Trophoblast cell (in vitro differentiated cells and primary cell): ENCODE data around the gene GON4L.

Source experiments
- DNase-seq, 2 donors: peaks; one replicate each; pipeline ENCODE4 v3.0.0-alpha.2; 2016
- H2AFZ ChIP-seq: 2 replicates; pipeline ENCODE4 v1.6.1; 2013; ENCODE audit warnings: low read length, moderate library complexity, mild to moderate bottlenecking; ENCODE audit not compliant: insufficient read depth, poor library complexity
- H2AK5ac ChIP-seq: 2 replicates; pipeline ENCODE4 v1.6.1; 2013; ENCODE audit warnings: mild to moderate bottlenecking, low read length
- H2BK120ac ChIP-seq: 2 replicates; pipeline ENCODE4 v1.6.1; 2013; ENCODE audit warnings: low read length, mild to moderate bottlenecking, moderate library complexity; ENCODE audit not compliant: insufficient read depth, poor library complexity
- H2BK12ac ChIP-seq: 2 replicates; pipeline ENCODE4 v1.6.1; 2013; ENCODE audit warnings: mild to moderate bottlenecking, low read length, moderate library complexity
- H2BK5ac ChIP-seq: 2 replicates; pipeline ENCODE4 v1.6.1; 2013; ENCODE audit warnings: low read length, low read depth, moderate library complexity, mild to moderate bottlenecking; ENCODE audit not compliant: poor library complexity
- H3K14ac ChIP-seq: 2 replicates; pipeline ENCODE4 v1.6.1; 2013; ENCODE audit warnings: mild to moderate bottlenecking, low read length
- H3K18ac ChIP-seq: 2 replicates; pipeline ENCODE4 v1.6.1; 2013; ENCODE audit warnings: mild to moderate bottlenecking, low read length
- H3K23ac ChIP-seq: 2 replicates; pipeline ENCODE4 v1.6.1; 2013; ENCODE audit warnings: low read length
- H3K27ac ChIP-seq: 2 replicates; pipeline ENCODE4 v1.5.1; 2013; ENCODE audit warnings: low read depth, mild to moderate bottlenecking, inconsistent platforms, low read length, moderate library complexity
- H3K27me3 ChIP-seq: 2 replicates; pipeline ENCODE4 v1.6.1; 2013; ENCODE audit warnings: inconsistent platforms, mild to moderate bottlenecking, low read length, moderate library complexity; ENCODE audit not compliant: insufficient read depth
- H3K36me3 ChIP-seq, 2 experiments: 1 replicate in 1 of 2; 2 replicates in 1 of 2; pipeline ENCODE4 v1.6.1; 2013; ENCODE audit warnings: low read length in 2 of 2, mild to moderate bottlenecking in 2 of 2, moderate library complexity in 1 of 2; ENCODE audit not compliant: insufficient read depth in 2 of 2, control insufficient read depth in 1 of 2
- H3K4ac ChIP-seq: 2 replicates; pipeline ENCODE4 v1.6.1; 2013; ENCODE audit warnings: low read depth, mild to moderate bottlenecking, low read length, moderate library complexity
- H3K4me1 ChIP-seq, 2 experiments: 1 replicate in 1 of 2; 2 replicates in 1 of 2; pipeline ENCODE4 v1.6.1; 2013; ENCODE audit warnings: low read length in 2 of 2, mild to moderate bottlenecking in 2 of 2, moderate library complexity in 1 of 2; ENCODE audit not compliant: insufficient read depth in 2 of 2, control insufficient read depth in 1 of 2
- H3K4me2 ChIP-seq: 2 replicates; pipeline ENCODE4 v1.6.1; 2013; ENCODE audit warnings: inconsistent platforms, mild to moderate bottlenecking, low read length, moderate library complexity
- H3K4me3 ChIP-seq: 2 replicates; pipeline ENCODE4 v1.5.1; 2013; ENCODE audit warnings: mild to moderate bottlenecking, low read depth, low read length, inconsistent platforms
- H3K79me1 ChIP-seq: one replicate; pipeline ENCODE4 v1.6.1; 2013; ENCODE audit warnings: low read length
- H3K79me2 ChIP-seq: 2 replicates; pipeline ENCODE4 v1.6.1; 2013; ENCODE audit warnings: low read length, mild to moderate bottlenecking; ENCODE audit not compliant: control insufficient read depth, insufficient read depth, poor library complexity
- H3K9ac ChIP-seq: 2 replicates; pipeline ENCODE4 v1.6.1; 2013; ENCODE audit warnings: mild to moderate bottlenecking, low read length
- H3K9me3 ChIP-seq: 2 replicates; pipeline ENCODE4 v1.6.1; 2013; ENCODE audit warnings: low read depth, mild to moderate bottlenecking, control low read depth, inconsistent platforms, low read length; ENCODE audit not compliant: insufficient read depth
- H4K12ac ChIP-seq: 2 replicates; pipeline ENCODE4 v1.6.1; 2013; ENCODE audit warnings: low read depth, mild to moderate bottlenecking, low read length, moderate library complexity
- H4K8ac ChIP-seq: 2 replicates; pipeline ENCODE4 v1.6.1; 2013; ENCODE audit warnings: low read depth, mild to moderate bottlenecking, low read length, moderate library complexity
- H4K91ac ChIP-seq: one replicate; pipeline ENCODE4 v1.6.1; 2013; ENCODE audit warnings: low read depth, mild to moderate bottlenecking, low read length, moderate library complexity
- WGBS: extraction: QIAGEN DNeasy Blood & Tissue Kit; methylation state at CpG from one replicate; pipeline ENCODE4 v1.1.7; 2013; ENCODE audit warnings: missing lambda C conversion rate; ENCODE audit not compliant: insufficient read length, insufficient coverage; ENCODE audit errors: extremely low coverage; 5-methylcytosine and 5-hydroxymethylcytosine counted together

The GON4L gene

DNA sequence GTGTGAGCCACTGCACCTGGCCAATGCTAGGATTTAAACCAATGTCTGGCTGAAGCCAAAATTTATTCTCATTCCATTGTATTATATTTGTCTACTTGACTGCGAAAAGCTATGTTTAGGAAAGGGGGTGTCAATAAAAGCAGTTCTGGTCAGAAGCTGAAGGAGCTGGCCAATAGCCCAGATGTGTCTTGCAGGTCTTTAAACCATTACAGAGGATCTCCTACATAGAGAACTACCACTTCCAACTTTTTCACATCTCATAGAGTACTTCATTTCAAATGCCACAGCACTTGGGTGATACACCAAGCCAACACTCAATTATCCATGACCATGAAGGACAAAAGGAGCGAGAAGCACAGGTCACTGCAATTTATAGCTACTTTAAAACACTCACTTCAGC, 4.9 kb upstream of the GON4L start:
- DNase-seq, result no peak
- Histone ChIP-seq H3K36me3 (no peaks in the 10 kb centered on the region), H3K79me2 (peaks cover under 1% of the 10 kb centered on the region), H4K91ac (no peak overlapping the region), H3K4me2 (no peak overlapping the region), H2BK12ac (no peak overlapping the region), H2AK5ac (no peak overlapping the region), H3K4me3 (no peak overlapping the region), H2BK5ac (no peak overlapping the region), H3K27me3 (no peaks in the 10 kb centered on the region), H3K9me3 (no peaks in the 10 kb centered on the region), H3K4ac (no peak overlapping the region), H4K8ac (no peak overlapping the region), H3K14ac (no peak overlapping the region), H2AFZ (no peak overlapping the region), H3K9ac (no peak overlapping the region), H4K12ac (no peak overlapping the region), H3K23ac (no peak overlapping the region), H3K18ac (no peak overlapping the region), H3K27ac (no peak overlapping the region), H3K79me1 (peaks cover under 1% of the 10 kb centered on the region), H2BK120ac (no peak overlapping the region), H3K4me1 (no peaks in the 10 kb centered on the region)
- no CpG with 5 or more reads among the region's 2 CpGs for WGBS

- Histone ChIP-seq H2BK12ac (no peak overlapping the region), H4K8ac (no peak overlapping the region), H2AK5ac (no peak overlapping the region), H3K4ac (no peak overlapping the region), H3K18ac (no peak overlapping the region), H3K9me3 (no peaks in the 10 kb centered on the region), H3K14ac (no peak overlapping the region), H3K79me2 (peaks cover 5% of the 10 kb centered on the region), H3K4me2 (no peak overlapping the region), H2AFZ (no peak overlapping the region), H3K23ac (no peak overlapping the region), H4K91ac (no peak overlapping the region), H2BK5ac (no peak overlapping the region), H2BK120ac (no peak overlapping the region), H3K27ac (no peak overlapping the region), H3K9ac (no peak overlapping the region), H3K27me3 (no peaks in the 10 kb centered on the region), H4K12ac (no peak overlapping the region), H3K4me3 (no peak overlapping the region), H3K4me1 (peaks cover 0 to 3% of the 10 kb centered on the region in 2 experiments), H3K36me3 (no peaks in the 10 kb centered on the region), H3K79me1 (peaks cover 4% of the 10 kb centered on the region)
- DNase-seq, result no peak
- WGBS, result no CpG with 5 or more reads among the region's 2 CpGs
These were observed 4.0 kb upstream of the GON4L start for GRCh38 chr1:155860970-155861510.

GRCh38 chr1:155859881-155860871, 3.2 kb upstream of the GON4L start:
- peak overlapping the region; percentile 2 for H4K12ac ChIP-seq

DNA sequence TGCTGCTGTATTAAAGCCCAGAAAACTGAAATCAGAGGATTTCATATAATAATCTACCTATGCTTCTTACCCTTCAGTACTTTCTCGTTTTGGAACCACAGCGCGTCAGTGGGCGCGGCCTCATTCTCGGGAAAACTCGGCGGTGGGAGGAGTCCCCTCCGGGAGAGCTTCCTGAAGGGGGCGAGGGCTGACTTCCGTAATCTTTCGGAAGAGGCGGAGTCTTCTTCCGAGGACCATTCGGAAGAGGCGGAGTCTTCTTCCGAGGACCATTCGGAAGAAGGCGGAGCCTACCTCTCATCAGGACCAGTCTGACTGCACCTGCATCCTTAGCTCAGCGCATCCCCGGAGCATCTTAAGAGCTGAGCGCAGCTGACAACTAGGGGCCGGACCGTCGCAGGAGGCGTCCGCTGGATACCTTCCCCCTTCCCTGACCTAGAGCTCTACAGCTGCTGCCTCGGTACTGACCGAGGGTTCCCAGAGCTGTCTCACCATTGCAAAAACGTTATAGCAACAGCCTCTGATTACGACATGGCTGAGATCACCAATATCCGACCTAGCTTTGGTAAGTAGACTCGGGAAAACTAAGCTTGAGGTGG, 2.3 kb upstream of the GON4L start, which contains the start of gene SYT11:
Gene SYT11 (plus strand): TSS at position 334 of the 596 bp plus-strand sequence. CDS start 195 bp downstream, at position 529.
- Histone ChIP-seq H2BK12ac (no peak within 1 kb of the TSS), H3K79me2 (peaks cover 5% of the 10 kb centered on the region), H3K4me1 (peaks cover 0 to 4% of the 10 kb centered on the region in 2 experiments), H3K79me1 (peaks cover 4% of the 10 kb centered on the region), H3K4me3 (no peak within 1 kb of the TSS), H2BK5ac (no peak within 1 kb of the TSS), H3K4ac (no peak within 1 kb of the TSS), H3K9me3 (no peaks in the 10 kb centered on the region), H3K27ac (no peak within 1 kb of the TSS), H2AFZ (peak within 1 kb of the TSS; percentile 59), H4K12ac (peak within 1 kb of the TSS; percentile 2), H4K8ac (peak within 1 kb of the TSS; percentile 81), H3K4me2 (peak within 1 kb of the TSS; percentile 61), H3K36me3 (peaks cover 3 to 4% of the 10 kb centered on the region in 2 experiments), H3K23ac (no peak within 1 kb of the TSS), H4K91ac (no peak within 1 kb of the TSS), H3K18ac (no peak within 1 kb of the TSS), H3K9ac (no peak within 1 kb of the TSS), H3K14ac (no peak within 1 kb of the TSS), H3K27me3 (no peaks in the 10 kb centered on the region), H2AK5ac (no peak within 1 kb of the TSS), H2BK120ac (no peak within 1 kb of the TSS)
- WGBS, result no CpG with 5 or more reads among the region's 33 CpGs
- DNase-seq, result peak; percentile 96 to 99

More at GRCh38 chr1:155859881-155860871, 3.2 kb upstream of the GON4L start:
- peak overlapping the region; percentile 23 for H4K8ac ChIP-seq
- no peak overlapping the region for H2BK5ac ChIP-seq
- H3K36me3 ChIP-seq, result no peaks in the 10 kb centered on the region
- H3K79me2 ChIP-seq, result peaks cover 5% of the 10 kb centered on the region
- no peak overlapping the region for H3K4me3 ChIP-seq
- H3K9ac ChIP-seq, result no peak overlapping the region
- DNase-seq, result peak; percentile 13 to 26
- H3K18ac ChIP-seq, result no peak overlapping the region
- no peak overlapping the region for H3K23ac ChIP-seq
- H2BK120ac ChIP-seq, result no peak overlapping the region
- H3K9me3 ChIP-seq, result no peaks in the 10 kb centered on the region
- no CpG with 5 or more reads among the region's 35 CpGs for WGBS
- H3K27me3 ChIP-seq, result no peaks in the 10 kb centered on the region
- peaks cover 4% of the 10 kb centered on the region for H3K79me1 ChIP-seq
- no peak overlapping the region for H3K4ac ChIP-seq
- no peak overlapping the region for H2AK5ac ChIP-seq
- peak overlapping the region; percentile 59 for H2AFZ ChIP-seq
- H3K4me2 ChIP-seq, result peak overlapping the region; percentile 36
- no peak overlapping the region for H2BK12ac ChIP-seq
- no peak overlapping the region for H3K27ac ChIP-seq
- no peak overlapping the region for H4K91ac ChIP-seq
- no peak overlapping the region for H3K14ac ChIP-seq
- peaks cover 0 to 4% of the 10 kb centered on the region in 2 experiments for H3K4me1 ChIP-seq
